ENCODE measurements around the gene PXDN. TPM values are rescaled to one million over a fixed set of nuclear protein-coding genes. Genes with fewer than 3 reads are reported as not detected.

The PXDN gene
- total RNA-seq, 2 donors from 2014 or later: 29.5 to 40.8 TPM

DNA sequence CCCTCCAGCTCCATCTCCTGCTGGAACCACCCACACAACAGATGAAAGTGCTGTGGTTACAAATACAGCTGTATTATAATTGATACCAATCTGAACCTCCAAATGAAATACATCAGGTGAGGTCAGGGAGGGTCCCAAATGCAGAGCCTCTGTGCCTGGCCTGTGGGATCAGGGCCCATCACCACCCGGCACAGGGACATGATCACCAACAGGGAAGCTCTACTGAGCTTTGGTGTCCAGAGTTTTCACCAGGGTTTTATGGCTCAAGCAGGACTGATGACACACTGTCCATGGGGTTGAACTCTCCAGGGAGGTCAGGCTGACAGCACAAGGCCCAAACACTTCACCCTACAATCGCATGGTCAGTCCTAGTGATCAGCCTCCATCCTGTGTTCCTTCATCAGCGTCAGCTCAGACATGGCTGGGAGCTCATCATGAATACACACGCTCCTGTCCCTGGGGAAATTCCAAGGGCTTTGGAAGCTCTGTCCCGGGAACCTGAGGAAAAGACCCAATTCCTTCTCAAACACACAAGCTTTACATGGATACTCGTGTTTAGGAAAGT, 3.9 kb upstream of the PXDN start:
- DNase-seq (ENCODE audit: low spot score): no peak

DNA sequence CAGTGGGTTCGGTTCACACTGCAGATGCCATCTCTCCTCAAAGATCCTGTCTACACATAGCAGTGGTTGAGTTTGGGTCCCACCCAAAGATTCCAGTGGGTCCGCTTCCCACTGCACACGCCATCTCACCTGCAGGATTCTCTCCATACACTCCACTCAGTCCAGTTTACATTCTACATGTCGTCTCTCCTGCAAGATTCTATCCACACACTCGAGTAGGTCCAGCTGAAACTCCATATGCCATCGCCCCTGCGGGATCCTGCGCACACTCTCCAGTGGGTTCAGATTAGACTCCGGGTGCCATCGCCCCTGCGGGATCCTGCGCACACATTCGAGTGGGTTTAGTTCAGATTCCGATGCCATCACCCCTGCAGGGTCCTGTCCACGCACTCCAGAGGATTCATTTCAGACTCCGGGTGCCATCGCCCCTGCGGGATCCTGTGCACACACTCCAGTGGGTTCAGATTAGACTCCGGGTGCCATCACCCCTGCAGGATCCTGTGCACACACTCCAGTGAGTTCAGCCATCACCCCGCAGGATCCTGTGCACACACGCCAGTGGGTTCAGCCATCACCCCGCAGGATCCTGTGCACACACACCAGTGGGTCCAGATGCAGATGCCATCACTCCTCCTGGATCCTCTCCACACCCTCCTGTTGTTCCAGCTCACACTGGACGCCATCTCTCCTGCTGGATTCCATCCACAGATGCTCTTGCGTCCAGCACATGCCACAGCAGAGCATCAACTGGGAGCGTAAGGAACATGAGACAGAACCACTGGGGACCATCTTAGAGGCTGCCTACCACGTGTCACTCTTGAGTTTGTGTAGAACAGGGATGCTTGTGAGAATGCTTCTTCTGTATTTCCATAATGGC, 3.0 kb upstream of the PXDN start:
- intact Hi-C loops (cut with DNase I): loop anchor here (10.0 kb wide), 1 partner anchor 1073 kb away; the partner anchor contains the start of gene TMEM18
- no peaks in the 10 kb centered on the region for H3K36me3 ChIP-seq
- H3K4me1 ChIP-seq (replicated peaks): no peaks in the 10 kb centered on the region
- H3K9me3 ChIP-seq: no peaks in the 10 kb centered on the region
- no peak overlapping the region for H3K4me3 ChIP-seq
- no peaks in the 10 kb centered on the region for H3K27me3 ChIP-seq (replicated peaks; ENCODE audit: insufficient read depth)
- DNase-seq (ENCODE audit: low spot score): no peak
- no peak overlapping the region for H3K27ac ChIP-seq
- TF ChIP-seq POLR2A (IDR thresholded peaks at IDR 0.05): no peak
- TF ChIP-seq POLR2AphosphoS5 (IDR thresholded peaks at IDR 0.05): no peak
- TF ChIP-seq, protein P1, sequence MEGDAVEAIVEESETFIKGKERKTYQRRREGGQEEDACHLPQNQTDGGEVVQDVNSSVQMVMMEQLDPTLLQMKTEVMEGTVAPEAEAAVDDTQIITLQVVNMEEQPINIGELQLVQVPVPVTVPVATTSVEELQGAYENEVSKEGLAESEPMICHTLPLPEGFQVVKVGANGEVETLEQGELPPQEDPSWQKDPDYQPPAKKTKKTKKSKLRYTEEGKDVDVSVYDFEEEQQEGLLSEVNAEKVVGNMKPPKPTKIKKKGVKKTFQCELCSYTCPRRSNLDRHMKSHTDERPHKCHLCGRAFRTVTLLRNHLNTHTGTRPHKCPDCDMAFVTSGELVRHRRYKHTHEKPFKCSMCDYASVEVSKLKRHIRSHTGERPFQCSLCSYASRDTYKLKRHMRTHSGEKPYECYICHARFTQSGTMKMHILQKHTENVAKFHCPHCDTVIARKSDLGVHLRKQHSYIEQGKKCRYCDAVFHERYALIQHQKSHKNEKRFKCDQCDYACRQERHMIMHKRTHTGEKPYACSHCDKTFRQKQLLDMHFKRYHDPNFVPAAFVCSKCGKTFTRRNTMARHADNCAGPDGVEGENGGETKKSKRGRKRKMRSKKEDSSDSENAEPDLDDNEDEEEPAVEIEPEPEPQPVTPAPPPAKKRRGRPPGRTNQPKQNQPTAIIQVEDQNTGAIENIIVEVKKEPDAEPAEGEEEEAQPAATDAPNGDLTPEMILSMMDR (IDR thresholded peaks at IDR 0.05): no peak
- 86% methylated on average over 26 of the region's 26 CpGs for WGBS

More for the DNA sequence above, 3.9 kb upstream of the PXDN start:
- H3K4me1 ChIP-seq (replicated peaks): no peaks in the 10 kb centered on the region
- intact Hi-C loops (cut with DNase I): loop anchor here (10.0 kb wide), 1 partner anchor 1073 kb away; the partner anchor contains the start of gene TMEM18
- no peak overlapping the region for H3K4me3 ChIP-seq
- no peaks in the 10 kb centered on the region for H3K27me3 ChIP-seq (replicated peaks; ENCODE audit: insufficient read depth)
- WGBS: 76% methylated on average over 6 of the region's 6 CpGs
- no peak overlapping the region for H3K27ac ChIP-seq
- no peaks in the 10 kb centered on the region for H3K9me3 ChIP-seq
- no peaks in the 10 kb centered on the region for H3K36me3 ChIP-seq
- no peak for TF ChIP-seq POLR2AphosphoS5 (IDR thresholded peaks at IDR 0.05)
- TF ChIP-seq, protein P1 (IDR thresholded peaks at IDR 0.05): no peak
- no peak for TF ChIP-seq POLR2A (IDR thresholded peaks at IDR 0.05)

DNA sequence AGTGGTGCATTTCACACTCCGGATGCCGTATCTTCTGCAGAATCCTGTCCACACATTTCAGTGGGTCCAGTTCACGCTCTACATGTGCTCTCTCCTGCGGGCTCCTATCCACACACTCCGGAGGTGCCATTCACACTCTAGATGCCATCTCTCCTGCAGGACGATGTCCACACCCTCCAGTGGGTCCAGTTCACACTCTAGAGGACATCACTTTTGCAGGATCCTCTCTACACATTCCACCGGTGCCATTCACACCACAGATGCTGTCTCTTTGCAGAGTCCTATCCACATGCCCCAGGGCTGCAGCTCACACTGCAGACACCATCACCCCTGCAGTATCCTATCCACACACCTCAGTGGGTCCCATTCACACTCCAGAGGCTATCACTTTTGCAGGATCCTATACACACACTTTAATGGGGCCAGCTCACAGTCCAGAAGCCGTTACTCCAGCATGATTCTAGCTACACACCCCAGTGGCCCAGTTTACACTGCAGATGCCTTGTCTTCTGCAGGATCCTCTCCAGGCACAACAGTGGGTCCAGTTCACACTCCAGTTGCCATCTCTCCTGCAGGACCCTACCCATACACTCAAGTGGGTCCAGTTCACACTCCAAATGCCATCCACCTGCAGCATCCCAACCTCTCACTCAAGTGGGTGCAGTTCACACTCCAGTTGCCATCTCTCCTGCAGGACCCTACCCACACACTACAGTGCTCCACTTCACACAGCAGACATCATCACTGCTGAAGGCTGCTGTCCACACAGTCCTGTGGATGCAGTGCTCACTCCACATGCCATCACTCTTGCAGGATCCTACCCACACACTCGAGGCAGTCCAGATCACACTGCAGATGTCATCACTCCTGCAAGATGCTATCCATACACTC, 2.1 kb upstream of the PXDN start:
- Histone ChIP-seq H3K4me3 (no peak overlapping the region), H3K9me3 (no peaks in the 10 kb centered on the region), H3K27me3 (replicated peaks; ENCODE audit: insufficient read depth) (no peaks in the 10 kb centered on the region), H3K4me1 (replicated peaks) (no peaks in the 10 kb centered on the region), H3K36me3 (no peaks in the 10 kb centered on the region), H3K27ac (no peak overlapping the region)
- 89% methylated on average over 9 of the region's 9 CpGs for WGBS
- intact Hi-C loops (cut with DNase I): loop anchor here (10.0 kb wide), 1 partner anchor 1072 kb away; the partner anchor contains the start of gene TMEM18
- TF ChIP-seq POLR2AphosphoS5 (IDR thresholded peaks at IDR 0.05) (no peak), POLR2A (IDR thresholded peaks at IDR 0.05) (no peak)
- TF ChIP-seq, protein P1 (IDR thresholded peaks at IDR 0.05): no peak
- DNase-seq (ENCODE audit: low spot score): no peak

DNA sequence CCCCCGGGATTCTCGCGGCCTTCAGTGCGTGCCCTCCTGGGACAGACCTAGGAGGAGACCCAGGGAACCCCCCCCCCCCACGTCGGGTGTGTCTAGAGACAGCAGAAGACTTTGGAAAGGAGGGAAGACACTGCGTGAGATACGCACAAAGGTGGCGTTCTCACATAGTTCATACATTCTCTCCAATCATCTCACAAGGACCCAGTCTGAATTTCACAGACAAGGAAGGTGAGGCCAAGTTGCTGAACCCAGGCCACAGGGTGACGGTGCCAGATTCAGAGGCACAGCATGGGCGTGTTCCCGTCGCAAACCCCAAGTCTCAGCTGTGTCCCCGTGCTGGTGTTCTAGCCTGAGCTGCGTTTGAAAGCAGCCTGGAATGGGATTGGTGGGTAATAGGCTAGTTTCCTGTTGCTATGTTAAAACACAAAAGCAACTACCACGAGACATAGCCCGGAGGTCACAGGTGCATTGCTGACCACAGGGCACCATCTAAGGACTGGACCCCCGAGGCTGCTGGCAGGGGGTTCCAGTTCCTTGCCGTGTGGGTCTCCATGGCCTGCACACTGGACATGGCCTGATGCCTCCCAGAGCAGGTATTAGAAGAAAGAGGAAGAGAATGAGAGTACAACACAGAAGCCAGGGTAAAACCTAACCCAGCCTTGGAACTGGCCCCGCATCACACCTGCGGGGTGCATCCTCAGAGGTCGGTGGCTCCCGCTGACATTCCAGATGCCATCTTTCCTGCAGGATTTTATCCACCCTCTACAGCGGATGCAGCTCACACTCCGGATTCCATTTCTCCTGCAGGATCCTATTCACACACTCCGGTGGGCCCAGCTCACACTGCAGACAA, 1.1 kb upstream of the PXDN start:
- intact Hi-C loops (cut with DNase I): loop anchor here (10.0 kb wide), 1 partner anchor 1071 kb away; the partner anchor contains the start of gene TMEM18
- WGBS: 49% methylated on average over 26 of the region's 26 CpGs
- Histone ChIP-seq H3K9me3 (no peaks in the 10 kb centered on the region), H3K27me3 (replicated peaks; ENCODE audit: insufficient read depth) (no peaks in the 10 kb centered on the region), H3K36me3 (no peaks in the 10 kb centered on the region), H3K4me3 (peak overlapping the region; percentile 55 to 68), H3K27ac (peak overlapping the region; percentile 91 to 92), H3K4me1 (replicated peaks) (no peaks in the 10 kb centered on the region)
- TF ChIP-seq POLR2AphosphoS5 (IDR thresholded peaks at IDR 0.05): no peak
- TF ChIP-seq, protein P1 (IDR thresholded peaks at IDR 0.05): no peak
- TF ChIP-seq POLR2A (IDR thresholded peaks at IDR 0.05): no peak
- no peak for DNase-seq (ENCODE audit: low spot score)
